Chondrocyte (in vitro differentiated cells): ENCODE data around the gene MAML1. TPM values are rescaled to one million over a fixed set of nuclear protein-coding genes. Genes with fewer than 3 reads are reported as not detected.

Experiments used
- DNase-seq: peaks from one replicate; pipeline ENCODE4 v3.0.0; 2021; ENCODE audit warnings: mixed read lengths, low spot score
- H3K27ac Mint-ChIP-seq: one replicate; pipeline ENCODE4 v1.8.0; 2021; ENCODE audit warnings: mild to moderate bottlenecking, moderate library complexity, mixed read lengths; ENCODE audit not compliant: unreplicated experiment
- H3K27me3 Mint-ChIP-seq: 2 replicates; pipeline ENCODE4 v1.8.0; 2021; ENCODE audit warnings: low read depth, mixed read lengths
- H3K36me3 Mint-ChIP-seq: 2 replicates; pipeline ENCODE4 v1.8.0; 2021; ENCODE audit warnings: low read depth, mixed read lengths
- H3K4me1 Mint-ChIP-seq: 2 replicates; pipeline ENCODE4 v1.8.0; 2021; ENCODE audit warnings: low read depth, mild to moderate bottlenecking, mixed read lengths
- H3K4me3 Mint-ChIP-seq: one replicate; pipeline ENCODE4 v1.8.0; 2021; ENCODE audit warnings: mild to moderate bottlenecking, moderate library complexity, mixed read lengths; ENCODE audit not compliant: unreplicated experiment
- H3K9me3 Mint-ChIP-seq: 2 replicates; pipeline ENCODE4 v1.8.0; 2021; ENCODE audit warnings: low read depth, mixed read lengths
- total RNA-seq: library from RNA; stranded (reverse); gene quantifications from 3 replicates; pipeline ENCODE4 v1.2.1, GENCODE V29; 2021
- TF ChIP-seq, protein P1 (sequence below): fragments of 200-600 bp; sonication (generic); IDR thresholded peaks from 2 replicates; pipeline ENCODE4 v1.5.0; 2021; ENCODE audit warnings: antibody characterized with exemption, mild to moderate bottlenecking, moderate library complexity

Gene MAML1
- total RNA-seq, 1 donor from 2014 or later = 29.9 TPM

DNA sequence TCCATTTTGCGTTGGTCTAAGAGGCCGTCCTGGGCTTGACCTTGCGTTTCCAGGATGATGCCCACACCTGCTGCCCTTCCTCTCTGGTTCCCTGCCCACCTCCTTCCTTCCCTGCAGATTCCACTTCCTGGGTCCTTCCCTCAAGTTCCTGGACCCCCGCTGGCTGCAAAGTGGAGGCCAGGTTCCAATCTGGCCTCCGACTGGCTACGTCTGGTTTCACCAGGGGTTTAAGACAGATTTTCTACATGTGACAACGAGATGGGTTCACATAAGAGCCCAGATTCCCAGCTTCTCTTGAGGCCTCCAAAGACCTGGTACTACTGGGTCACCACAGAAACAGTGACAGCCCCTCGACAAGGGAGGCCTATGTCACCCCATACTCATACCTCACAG lies 71.9 kb downstream of the MAML1 start:
- Mint-ChIP-seq H3K27me3 (no peaks in the 10 kb centered on the region), H3K4me3 (peak overlapping the region; percentile 83), H3K36me3 (peaks cover 7% of the 10 kb centered on the region), H3K4me1 (peaks cover 20% of the 10 kb centered on the region), H3K27ac (no peak overlapping the region), H3K9me3 (no peaks in the 10 kb centered on the region)
- TF ChIP-seq, protein P1, sequence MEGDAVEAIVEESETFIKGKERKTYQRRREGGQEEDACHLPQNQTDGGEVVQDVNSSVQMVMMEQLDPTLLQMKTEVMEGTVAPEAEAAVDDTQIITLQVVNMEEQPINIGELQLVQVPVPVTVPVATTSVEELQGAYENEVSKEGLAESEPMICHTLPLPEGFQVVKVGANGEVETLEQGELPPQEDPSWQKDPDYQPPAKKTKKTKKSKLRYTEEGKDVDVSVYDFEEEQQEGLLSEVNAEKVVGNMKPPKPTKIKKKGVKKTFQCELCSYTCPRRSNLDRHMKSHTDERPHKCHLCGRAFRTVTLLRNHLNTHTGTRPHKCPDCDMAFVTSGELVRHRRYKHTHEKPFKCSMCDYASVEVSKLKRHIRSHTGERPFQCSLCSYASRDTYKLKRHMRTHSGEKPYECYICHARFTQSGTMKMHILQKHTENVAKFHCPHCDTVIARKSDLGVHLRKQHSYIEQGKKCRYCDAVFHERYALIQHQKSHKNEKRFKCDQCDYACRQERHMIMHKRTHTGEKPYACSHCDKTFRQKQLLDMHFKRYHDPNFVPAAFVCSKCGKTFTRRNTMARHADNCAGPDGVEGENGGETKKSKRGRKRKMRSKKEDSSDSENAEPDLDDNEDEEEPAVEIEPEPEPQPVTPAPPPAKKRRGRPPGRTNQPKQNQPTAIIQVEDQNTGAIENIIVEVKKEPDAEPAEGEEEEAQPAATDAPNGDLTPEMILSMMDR = no peak
- DNase-seq = no peak

DNA sequence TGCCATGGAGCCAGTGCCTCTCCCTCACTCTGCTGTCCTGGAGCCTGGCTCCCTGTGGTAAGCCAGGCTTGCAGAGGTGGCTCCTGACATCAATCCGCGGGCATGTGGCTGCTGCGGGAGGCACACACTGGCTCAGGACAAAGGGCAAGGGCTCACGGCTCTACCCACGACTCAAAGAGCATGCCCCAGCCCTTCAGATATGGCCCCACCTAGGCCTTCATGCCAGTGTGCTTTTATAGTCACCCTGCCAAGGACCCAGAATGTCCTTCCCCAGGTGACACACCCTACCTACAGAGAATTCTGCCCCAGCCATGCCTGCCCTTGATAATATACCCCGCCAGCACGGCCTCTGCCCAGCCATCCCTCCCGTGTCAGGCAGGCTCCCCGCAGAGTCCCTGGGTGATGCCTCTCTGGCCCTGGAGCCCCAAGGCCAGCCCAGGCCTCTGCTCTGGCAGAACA lies 72.5 kb downstream of the MAML1 start:
- H3K36me3 Mint-ChIP-seq = peaks cover 5% of the 10 kb centered on the region
- TF ChIP-seq, protein P1 = no peak
- H3K4me3 Mint-ChIP-seq = peak overlapping the region; percentile 83
- H3K4me1 Mint-ChIP-seq = peaks cover 20% of the 10 kb centered on the region
- DNase-seq = no peak
- peak overlapping the region; percentile 70 for H3K27ac Mint-ChIP-seq
- H3K9me3 Mint-ChIP-seq = no peaks in the 10 kb centered on the region
- H3K27me3 Mint-ChIP-seq = no peaks in the 10 kb centered on the region

DNA sequence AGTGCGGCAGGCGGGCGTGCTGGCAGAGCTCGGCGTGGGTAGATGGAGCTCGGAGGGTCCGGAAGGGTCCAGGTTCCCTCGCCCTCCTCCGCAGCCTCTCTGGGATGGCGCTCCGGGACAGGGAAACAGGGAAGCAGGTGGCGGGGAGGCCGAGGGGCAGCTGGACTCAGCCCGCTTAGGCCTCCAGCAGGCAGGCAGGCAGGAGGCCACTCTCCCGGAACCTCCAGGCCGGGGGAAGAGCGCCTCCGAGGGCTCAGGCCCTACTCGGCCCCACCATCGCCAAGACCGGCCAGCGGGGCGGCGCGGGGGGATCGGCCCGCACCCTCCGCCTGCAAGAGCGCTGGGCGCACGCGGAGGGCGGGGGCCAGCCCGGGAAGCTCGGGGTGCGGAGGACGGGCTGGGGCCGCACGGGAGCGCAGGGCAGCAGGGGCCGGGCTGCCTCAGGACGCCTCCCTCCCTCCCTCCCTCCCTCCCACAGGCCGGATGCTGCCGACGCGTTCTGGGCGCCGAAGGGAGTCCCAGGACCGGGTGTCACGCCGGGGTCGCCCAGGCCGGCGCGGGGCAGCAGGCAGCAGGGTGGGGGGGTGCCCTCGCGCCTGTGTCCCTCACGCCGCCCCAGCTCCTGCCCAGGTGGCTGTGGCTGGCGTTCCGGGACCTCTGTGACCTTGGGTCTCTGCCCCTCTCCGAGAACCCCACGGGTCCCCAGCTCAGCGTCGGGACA lies 73.1 kb downstream of the MAML1 start:
- peaks cover 5% of the 10 kb centered on the region for H3K36me3 Mint-ChIP-seq
- H3K9me3 Mint-ChIP-seq = no peaks in the 10 kb centered on the region
- peaks cover 20% of the 10 kb centered on the region for H3K4me1 Mint-ChIP-seq
- no peak for DNase-seq
- no peaks in the 10 kb centered on the region for H3K27me3 Mint-ChIP-seq
- peak overlapping the region; percentile 70 for H3K27ac Mint-ChIP-seq
- TF ChIP-seq, protein P1 = peak; percentile 30
- H3K4me3 Mint-ChIP-seq = peak overlapping the region; percentile 83

DNA sequence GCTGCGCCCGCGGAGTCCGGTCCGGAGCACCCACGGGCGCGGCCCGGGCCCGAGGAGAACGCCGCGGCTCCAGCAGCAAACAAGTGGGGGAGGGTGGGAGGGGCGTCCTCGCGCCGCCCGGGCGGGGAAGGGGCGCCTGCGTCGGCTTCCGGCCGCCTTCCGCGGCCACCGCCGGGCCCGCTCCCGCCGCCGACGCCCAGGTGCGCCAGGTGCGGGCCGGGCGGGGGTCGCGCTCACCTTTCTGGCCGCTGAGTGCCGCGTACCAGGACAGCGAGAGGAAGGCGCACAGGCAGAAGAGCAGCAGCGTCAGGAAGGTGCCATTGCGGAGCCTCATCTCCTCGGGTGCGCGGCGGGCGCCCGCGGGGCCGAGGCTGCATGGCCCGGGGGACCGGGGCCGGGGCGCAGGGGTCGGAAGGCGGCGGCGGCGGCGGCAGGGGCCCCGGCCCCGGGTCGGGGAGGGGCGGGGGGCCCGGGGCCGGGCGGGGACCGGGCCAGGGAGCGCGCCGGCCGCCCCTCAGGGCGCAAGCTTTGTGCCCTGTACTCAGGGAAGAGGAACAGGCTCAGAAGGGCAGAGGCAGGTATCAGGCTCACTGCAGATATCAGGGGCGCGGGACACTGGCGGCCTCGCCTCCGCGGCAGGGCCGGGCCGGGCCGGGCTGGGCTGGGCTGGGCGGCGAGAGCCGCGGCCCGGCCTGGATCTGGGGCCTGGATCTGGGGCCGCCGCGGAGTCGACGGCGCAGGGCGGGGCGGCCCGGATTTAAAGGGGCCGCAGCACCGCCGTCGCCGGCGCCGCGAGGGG lies 73.8 kb downstream of the MAML1 start, which contains the start of gene MGAT4B:
Gene MGAT4B (minus strand): TSS at position 617 of the 799 bp plus-strand sequence. CDS start 283 bp downstream, at position 334.
- H3K27ac Mint-ChIP-seq = peak within 1 kb of the TSS; percentile 85
- H3K4me1 Mint-ChIP-seq = peaks cover 20% of the 10 kb centered on the region
- peak within 1 kb of the TSS; percentile 83 for H3K4me3 Mint-ChIP-seq
- TF ChIP-seq, protein P1 = no peak
- H3K9me3 Mint-ChIP-seq = no peaks in the 10 kb centered on the region
- peaks cover 5% of the 10 kb centered on the region for H3K36me3 Mint-ChIP-seq
- H3K27me3 Mint-ChIP-seq = no peaks in the 10 kb centered on the region
- DNase-seq = no peak

DNA sequence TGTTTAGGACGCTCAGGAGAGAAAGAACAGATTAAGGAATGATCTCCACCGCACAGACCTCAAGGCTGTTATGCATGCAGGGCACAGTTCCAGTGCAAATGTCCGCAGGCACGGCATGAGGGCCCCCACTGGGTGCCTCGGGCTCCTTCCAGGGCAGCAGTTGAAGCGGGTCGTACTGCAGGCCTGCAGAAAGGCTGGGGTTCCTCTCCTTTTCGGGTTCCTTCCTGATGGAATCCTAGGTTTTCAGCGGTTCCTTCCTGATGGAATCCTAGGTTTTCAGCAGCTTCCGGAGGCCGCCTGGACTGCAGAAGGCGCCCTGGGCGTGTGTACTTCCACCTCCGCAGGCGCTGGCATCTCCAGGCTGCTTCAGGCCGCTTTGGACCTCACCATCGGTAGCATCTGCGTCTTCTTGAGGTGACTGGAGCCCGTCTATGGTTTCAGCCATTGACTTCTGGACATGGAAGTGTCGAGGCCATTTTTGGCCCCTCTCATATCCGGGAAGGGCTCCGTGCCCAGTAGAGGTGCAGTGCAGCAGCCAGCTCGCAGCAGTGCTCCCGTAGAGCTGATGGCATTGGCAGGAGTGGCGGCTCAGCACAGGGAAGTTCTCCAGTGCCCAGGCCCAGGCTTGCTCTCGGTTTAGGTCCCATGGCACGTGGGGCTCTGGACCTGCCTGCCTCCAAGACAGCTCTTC lies 79.7 kb downstream of the MAML1 start:
- TF ChIP-seq, protein P1 = no peak
- H3K4me3 Mint-ChIP-seq = no peak overlapping the region
- H3K9me3 Mint-ChIP-seq = no peaks in the 10 kb centered on the region
- peaks cover under 1% of the 10 kb centered on the region for H3K4me1 Mint-ChIP-seq
- no peak overlapping the region for H3K27ac Mint-ChIP-seq
- no peak for DNase-seq
- peaks cover 5% of the 10 kb centered on the region for H3K36me3 Mint-ChIP-seq
- H3K27me3 Mint-ChIP-seq = no peaks in the 10 kb centered on the region
